ENCODE measurements around the gene NUP160.
"Not testable (repeated sequence)": the region's sequence is repeated elsewhere in the genome, so short reads cannot be mapped to it uniquely, and the experiment has no call there.

NUP160 gene

GRCh38 chr11:47791774-47792430, 56.2 kb downstream of the NUP160 start:
- Histone ChIP-seq H3K4me1 (ENCODE audit: insufficient read depth, low read length) (no peaks in the 10 kb centered on the region), H3K9ac (ENCODE audit: low read depth, low read length) (no peak overlapping the region), H3K36me3 (ENCODE audit: insufficient read depth, low read length) (peaks cover 11% of the 10 kb centered on the region), H3K9me3 (ENCODE audit: control insufficient read depth, insufficient read depth, low read length) (no peaks in the 10 kb centered on the region)

- H3K36me3 ChIP-seq (ENCODE audit: insufficient read depth, low read length) = peaks cover 16% of the 10 kb centered on the region
- not testable (repeated sequence) for H3K9me3 ChIP-seq (ENCODE audit: control insufficient read depth, insufficient read depth, low read length); H3K4me1 ChIP-seq (ENCODE audit: insufficient read depth, low read length); H3K9ac ChIP-seq (ENCODE audit: low read depth, low read length)
Measured at GRCh38 chr11:47790017-47790416, 58.1 kb downstream of the NUP160 start.

GRCh38 chr11:47788181-47788580, 60.0 kb downstream of the NUP160 start:
- Histone ChIP-seq H3K9me3 (ENCODE audit: control insufficient read depth, insufficient read depth, low read length) (no peaks in the 10 kb centered on the region), H3K9ac (ENCODE audit: low read depth, low read length) (no peak overlapping the region), H3K4me1 (ENCODE audit: insufficient read depth, low read length) (no peaks in the 10 kb centered on the region), H3K36me3 (ENCODE audit: insufficient read depth, low read length) (peaks cover 18% of the 10 kb centered on the region)

GRCh38 chr11:47786373-47786772, 61.8 kb downstream of the NUP160 start:
- H3K9me3 ChIP-seq (ENCODE audit: control insufficient read depth, insufficient read depth, low read length) = no peaks in the 10 kb centered on the region
- no peaks in the 10 kb centered on the region for H3K4me1 ChIP-seq (ENCODE audit: insufficient read depth, low read length)
- no peak overlapping the region for H3K9ac ChIP-seq (ENCODE audit: low read depth, low read length)
- peaks cover 21% of the 10 kb centered on the region for H3K36me3 ChIP-seq (ENCODE audit: insufficient read depth, low read length)

GRCh38 chr11:47784785-47785381, 63.3 kb downstream of the NUP160 start:
- H3K36me3 ChIP-seq (ENCODE audit: insufficient read depth, low read length) = peaks cover 23% of the 10 kb centered on the region

GRCh38 chr11:47783087-47783610, 65.0 kb downstream of the NUP160 start:
- Histone ChIP-seq H3K36me3 (ENCODE audit: insufficient read depth, low read length) (peaks cover 28% of the 10 kb centered on the region), H3K9ac (ENCODE audit: low read depth, low read length) (no peak overlapping the region), H3K4me1 (ENCODE audit: insufficient read depth, low read length) (no peaks in the 10 kb centered on the region), H3K9me3 (ENCODE audit: control insufficient read depth, insufficient read depth, low read length) (no peaks in the 10 kb centered on the region)

More at GRCh38 chr11:47784785-47785381, 63.3 kb downstream of the NUP160 start:
- H3K4me1 ChIP-seq (ENCODE audit: insufficient read depth, low read length) = no peaks in the 10 kb centered on the region
- no peak overlapping the region for H3K9ac ChIP-seq (ENCODE audit: low read depth, low read length)
- H3K9me3 ChIP-seq (ENCODE audit: control insufficient read depth, insufficient read depth, low read length) = no peaks in the 10 kb centered on the region

- Histone ChIP-seq H3K9me3 (ENCODE audit: control insufficient read depth, insufficient read depth, low read length) (no peaks in the 10 kb centered on the region), H3K36me3 (ENCODE audit: insufficient read depth, low read length) (peaks cover 37% of the 10 kb centered on the region), H3K4me1 (ENCODE audit: insufficient read depth, low read length) (no peaks in the 10 kb centered on the region), H3K9ac (ENCODE audit: low read depth, low read length) (no peak overlapping the region)
Measured at GRCh38 chr11:47778878-47779483, 69.2 kb downstream of the NUP160 start.

GRCh38 chr11:47775240-47775869, 72.8 kb downstream of the NUP160 start:
- Histone ChIP-seq H3K4me1 (ENCODE audit: insufficient read depth, low read length) (no peaks in the 10 kb centered on the region), H3K9ac (ENCODE audit: low read depth, low read length) (no peak overlapping the region), H3K9me3 (ENCODE audit: control insufficient read depth, insufficient read depth, low read length) (no peaks in the 10 kb centered on the region), H3K36me3 (ENCODE audit: insufficient read depth, low read length) (peaks cover 24% of the 10 kb centered on the region)

GRCh38 chr11:47773882-47774281, 74.3 kb downstream of the NUP160 start:
- H3K9me3 ChIP-seq (ENCODE audit: control insufficient read depth, insufficient read depth, low read length) = no peaks in the 10 kb centered on the region
- H3K4me1 ChIP-seq (ENCODE audit: insufficient read depth, low read length) = no peaks in the 10 kb centered on the region
- H3K36me3 ChIP-seq (ENCODE audit: insufficient read depth, low read length) = peaks cover 18% of the 10 kb centered on the region
- H3K9ac ChIP-seq (ENCODE audit: low read depth, low read length) = no peak overlapping the region

GRCh38 chr11:47769556-47769955, 78.6 kb downstream of the NUP160 start:
- H3K9ac ChIP-seq (ENCODE audit: low read depth, low read length); H3K4me1 ChIP-seq (ENCODE audit: insufficient read depth, low read length); H3K9me3 ChIP-seq (ENCODE audit: control insufficient read depth, insufficient read depth, low read length); H3K36me3 ChIP-seq (ENCODE audit: insufficient read depth, low read length): not testable (repeated sequence)

GRCh38 chr11:47768101-47768612, 80.0 kb downstream of the NUP160 start:
- Histone ChIP-seq H3K9ac (ENCODE audit: low read depth, low read length) (peak overlapping the region; percentile 96), H3K9me3 (ENCODE audit: control insufficient read depth, insufficient read depth, low read length) (no peaks in the 10 kb centered on the region), H3K36me3 (ENCODE audit: insufficient read depth, low read length) (peaks cover 11% of the 10 kb centered on the region), H3K4me1 (ENCODE audit: insufficient read depth, low read length) (no peaks in the 10 kb centered on the region; the same call in 1 of the 2 replicates)

- no peaks in the 10 kb centered on the region; the same call in 1 of the 2 replicates for H3K4me1 ChIP-seq (ENCODE audit: insufficient read depth, low read length)
- H3K9me3 ChIP-seq (ENCODE audit: control insufficient read depth, insufficient read depth, low read length) = no peaks in the 10 kb centered on the region
- peak overlapping the region; percentile 99 for H3K9ac ChIP-seq (ENCODE audit: low read depth, low read length)
- H3K36me3 ChIP-seq (ENCODE audit: insufficient read depth, low read length) = peaks cover 19% of the 10 kb centered on the region
Measured at GRCh38 chr11:47766509-47767227, 81.5 kb downstream of the NUP160 start.

GRCh38 chr11:47765086-47765485, 83.1 kb downstream of the NUP160 start:
- no peaks in the 10 kb centered on the region for H3K9me3 ChIP-seq (ENCODE audit: control insufficient read depth, insufficient read depth, low read length)
- H3K9ac ChIP-seq (ENCODE audit: low read depth, low read length) = peak overlapping the region; percentile 28; the same call in 1 of the 2 replicates
- H3K36me3 ChIP-seq (ENCODE audit: insufficient read depth, low read length) = peaks cover 26% of the 10 kb centered on the region
- no peaks in the 10 kb centered on the region; the same call in 1 of the 2 replicates for H3K4me1 ChIP-seq (ENCODE audit: insufficient read depth, low read length)

- not testable (repeated sequence) for H3K4me1 ChIP-seq (ENCODE audit: insufficient read depth, low read length); H3K9me3 ChIP-seq (ENCODE audit: control insufficient read depth, insufficient read depth, low read length); H3K9ac ChIP-seq (ENCODE audit: low read depth, low read length)
- H3K36me3 ChIP-seq (ENCODE audit: insufficient read depth, low read length) = peaks cover 43% of the 10 kb centered on the region
Measured at GRCh38 chr11:47759291-47759690, 88.9 kb downstream of the NUP160 start.
